Measurements from ENCODE around the gene G0S2.

Gene G0S2

GRCh38 chr1:209710847-209711246, 35.6 kb downstream of the G0S2 start:
- no peak overlapping the region for H3K27ac ChIP-seq (ENCODE audit: low read depth, low read length, poor library complexity, severe bottlenecking)
- no peaks in the 10 kb centered on the region for H3K27me3 ChIP-seq (ENCODE audit: insufficient read depth, low read length)
- H2AFZ ChIP-seq (ENCODE audit: low read length), result no peak overlapping the region
- TF ChIP-seq EZH2 (IDR thresholded peaks at IDR 0.05; ENCODE audit: borderline replicate concordance, low read length), result no peak
- TF ChIP-seq CTCF (IDR thresholded peaks at IDR 0.05; ENCODE audit: low read length), result no peak
- H3K4me1 ChIP-seq (ENCODE audit: insufficient read depth, low read length, severe bottlenecking), result no peaks in the 10 kb centered on the region
- H3K9ac ChIP-seq (ENCODE audit: low read length), result no peak overlapping the region
- H3K4me2 ChIP-seq (ENCODE audit: low read length), result no peak overlapping the region
- H3F3A ChIP-seq (ENCODE audit: insufficient read depth, low read length), result no peaks in the 10 kb centered on the region
- H3K79me2 ChIP-seq (ENCODE audit: insufficient read depth, low read length), result no peaks in the 10 kb centered on the region
- H3K36me3 ChIP-seq (ENCODE audit: insufficient read depth, low read length), result no peaks in the 10 kb centered on the region
- H3K9me2 ChIP-seq (ENCODE audit: low read depth, low read length), result no peaks in the 10 kb centered on the region
- H3K9me3 ChIP-seq (ENCODE audit: low read length), result no peaks in the 10 kb centered on the region
- no peak overlapping the region for H3K4me3 ChIP-seq (ENCODE audit: low read depth, low read length, poor library complexity, severe bottlenecking)
- no peaks in the 10 kb centered on the region for H4K20me1 ChIP-seq (ENCODE audit: insufficient read depth, low read length)

- Histone ChIP-seq H4K20me1 (ENCODE audit: insufficient read depth, low read length) (no peaks in the 10 kb centered on the region), H3K9ac (ENCODE audit: low read length) (no peak overlapping the region), H3K4me3 (ENCODE audit: low read depth, low read length, poor library complexity, severe bottlenecking) (no peak overlapping the region), H3K79me2 (ENCODE audit: insufficient read depth, low read length) (no peaks in the 10 kb centered on the region), H2AFZ (ENCODE audit: low read length) (no peak overlapping the region), H3F3A (ENCODE audit: insufficient read depth, low read length) (no peaks in the 10 kb centered on the region), H3K36me3 (ENCODE audit: insufficient read depth, low read length) (no peaks in the 10 kb centered on the region), H3K9me3 (ENCODE audit: low read length) (no peaks in the 10 kb centered on the region), H3K27ac (ENCODE audit: low read depth, low read length, poor library complexity, severe bottlenecking) (no peak overlapping the region), H3K9me2 (ENCODE audit: low read depth, low read length) (no peaks in the 10 kb centered on the region), H3K4me2 (ENCODE audit: low read length) (no peak overlapping the region), H3K27me3 (ENCODE audit: insufficient read depth, low read length) (no peaks in the 10 kb centered on the region), H3K4me1 (ENCODE audit: insufficient read depth, low read length, severe bottlenecking) (no peaks in the 10 kb centered on the region)
- TF ChIP-seq EZH2 (IDR thresholded peaks at IDR 0.05; ENCODE audit: borderline replicate concordance, low read length), result no peak
- TF ChIP-seq CTCF (IDR thresholded peaks at IDR 0.05; ENCODE audit: low read length), result no peak
Observed at GRCh38 chr1:209714338-209714737, 39.1 kb downstream of the G0S2 start.

- Histone ChIP-seq H3K36me3 (ENCODE audit: insufficient read depth, low read length) (no peaks in the 10 kb centered on the region), H3K4me2 (ENCODE audit: low read length) (no peak overlapping the region), H3K79me2 (ENCODE audit: insufficient read depth, low read length) (no peaks in the 10 kb centered on the region)
Observed at GRCh38 chr1:209715314-209715713, 40.1 kb downstream of the G0S2 start.

More at GRCh38 chr1:209715314-209715713, 40.1 kb downstream of the G0S2 start:
- Histone ChIP-seq H3K9ac (ENCODE audit: low read length) (no peak overlapping the region), H3K9me3 (ENCODE audit: low read length) (no peaks in the 10 kb centered on the region), H3K4me3 (ENCODE audit: low read depth, low read length, poor library complexity, severe bottlenecking) (no peak overlapping the region), H2AFZ (ENCODE audit: low read length) (no peak overlapping the region), H3K4me1 (ENCODE audit: insufficient read depth, low read length, severe bottlenecking) (no peaks in the 10 kb centered on the region), H3K9me2 (ENCODE audit: low read depth, low read length) (no peaks in the 10 kb centered on the region), H3F3A (ENCODE audit: insufficient read depth, low read length) (no peaks in the 10 kb centered on the region), H4K20me1 (ENCODE audit: insufficient read depth, low read length) (no peaks in the 10 kb centered on the region), H3K27ac (ENCODE audit: low read depth, low read length, poor library complexity, severe bottlenecking) (no peak overlapping the region), H3K27me3 (ENCODE audit: insufficient read depth, low read length) (no peaks in the 10 kb centered on the region)
- TF ChIP-seq CTCF (IDR thresholded peaks at IDR 0.05; ENCODE audit: low read length), result no peak
- no peak for TF ChIP-seq EZH2 (IDR thresholded peaks at IDR 0.05; ENCODE audit: borderline replicate concordance, low read length)

All from OCI-LY1 (cell line).